Kidney (tissue), 14 donors: ENCODE data around the gene ZDHHC8. TPM values are rescaled to one million over a fixed set of nuclear protein-coding genes. Genes with fewer than 3 reads are reported as not detected.

Experiments used
- DNase-seq, 5 donors: peaks; one replicate each; pipeline ENCODE4 v3.0.0-alpha.2; 2013 to 2020
- FAIRE-seq: peaks from 2 replicates; lab custom pipeline; 2012; peaks lifted over from hg19 to GRCh38; lab: Jason Lieb, UNC
- H3K27ac ChIP-seq, 2 donors: one replicate each; pipeline ENCODE4 v1.7.0; 2013; ENCODE audit warnings: low read depth in 2 of 2, low read length in 2 of 2, inconsistent platforms in 1 of 2
- H3K27me3 ChIP-seq: one replicate; pipeline ENCODE4 v1.7.1; 2013; ENCODE audit warnings: low read length, inconsistent platforms; ENCODE audit not compliant: control insufficient read depth, insufficient read depth
- H3K36me3 ChIP-seq, 3 donors: one replicate each; pipeline versions ENCODE4 v1.7.0 to v1.7.1; 2013; ENCODE audit warnings: low read length in 3 of 3, control low read depth in 1 of 3, inconsistent platforms in 1 of 3; ENCODE audit not compliant: insufficient read depth in 3 of 3, control insufficient read depth in 2 of 3
- H3K4me1 ChIP-seq, 3 donors: one replicate each; pipeline versions ENCODE4 v1.7.0 to v1.7.1; 2013; ENCODE audit warnings: low read length in 3 of 3, inconsistent platforms in 1 of 3, low read depth in 1 of 3; ENCODE audit not compliant: control insufficient read depth in 2 of 3, insufficient read depth in 2 of 3
- H3K4me3 ChIP-seq, 3 donors: one replicate each; pipeline versions ENCODE4 v1.7.0 to v1.8.1; 2013; ENCODE audit warnings: low read length in 3 of 3, control low read depth in 1 of 3, inconsistent platforms in 1 of 3
- H3K9ac ChIP-seq, 3 donors: one replicate each; pipeline versions ENCODE4 v1.7.0 to v1.7.1; 2013; ENCODE audit warnings: low read length in 3 of 3, control low read depth in 1 of 3, inconsistent platforms in 1 of 3
- H3K9me3 ChIP-seq, 3 donors: one replicate each; pipeline versions ENCODE4 v1.7.0 to v1.7.1; 2013; ENCODE audit warnings: low read length in 3 of 3, control low read depth in 1 of 3, inconsistent platforms in 1 of 3; ENCODE audit not compliant: control insufficient read depth in 2 of 3, insufficient read depth in 1 of 3
- CTCF ChIP-seq: IDR thresholded peaks from 3 replicates; pipeline ENCODE4 v1.5.1; 2012; ENCODE audit warnings: mild to moderate bottlenecking, moderate library complexity, borderline replicate concordance; ENCODE audit not compliant: insufficient read depth; ENCODE audit errors: extremely low read depth
- intact Hi-C: fragments of 100-400 bp; cut with DNase I; formaldehyde crosslinking; loops from one replicate; pipeline ENCODE4 v1.11.1; 2022
- polyA plus RNA-seq: library from polyadenylated mRNA; stranded (reverse); fragments of 350-450 nt; fragmentation: Illumina TruSeq; extraction: RNeasy Lipid Tissue Mini Kit (QIAGEN cat#74804); gene quantifications from one replicate; pipeline ENCODE4 v1.2.3, GENCODE V29; 2014; ENCODE audit warnings: low read depth, low replicate concordance; ENCODE audit not compliant: insufficient read depth
- total RNA-seq: library from RNA; stranded (reverse); fragmentation: NEBNext Ultra II Directional; extraction: Animal tissue kit (Norgen Biotek cat#: 25700); gene quantifications from one replicate; pipeline ENCODE4 v1.2.1, GENCODE V29; 2021
- donor health status: control.
- donor health status: control.
- donor health status: control.
- donor health status: control.
- donor health status: control.
- donor health status: DM: yes; HTN: yes; CAD: no.
- donor health status: Normal renal cell carcinoma (clear cell type).

The ZDHHC8 gene
- total and polyA plus RNA-seq, 2 donors from 2014 or later, result 18.8 to 57.1 TPM

- H3K27ac ChIP-seq, result no peak overlapping the region
- no peak overlapping the region for H3K9ac ChIP-seq
- TF ChIP-seq CTCF, result no peak
- no peak overlapping the region for H3K4me3 ChIP-seq
- H3K36me3 ChIP-seq, result peaks cover 23 to 38% (median 37%) of the 10 kb centered on the region in 3 donors
- FAIRE-seq, result peak; percentile 29
- no peak for DNase-seq
- H3K27me3 ChIP-seq, result no peaks in the 10 kb centered on the region
- peaks cover 0 to 5% (median 0%) of the 10 kb centered on the region in 3 donors for H3K4me1 ChIP-seq
- peaks cover 0 to 2% (median 0%) of the 10 kb centered on the region in 3 donors for H3K9me3 ChIP-seq
- intact Hi-C loops, result no loop called here
Measured at GRCh38 chr22:20096574-20097420, 34.8 kb upstream of the ZDHHC8 start.

- Histone ChIP-seq H3K27me3 (no peaks in the 10 kb centered on the region), H3K4me1 (peaks cover 0 to 1% (median 0%) of the 10 kb centered on the region in 3 donors), H3K36me3 (peaks cover 18 to 33% (median 27%) of the 10 kb centered on the region in 3 donors), H3K4me3 (no peak overlapping the region), H3K9me3 (peaks cover 0 to 2% (median 0%) of the 10 kb centered on the region in 3 donors), H3K27ac (no peak overlapping the region), H3K9ac (no peak overlapping the region)
- DNase-seq (peak in 1 of 5 donors; percentile 48), FAIRE-seq (no peak)
- intact Hi-C loops, result no loop called here
- no peak for TF ChIP-seq CTCF
Measured at GRCh38 chr22:20099099-20099711, 32.4 kb upstream of the ZDHHC8 start.

GRCh38 chr22:20101638-20102037 lies 30.0 kb upstream of the ZDHHC8 start:
- peaks cover 14 to 37% (median 36%) of the 10 kb centered on the region in 3 donors for H3K36me3 ChIP-seq
- intact Hi-C loops, result no loop called here
- no peak for TF ChIP-seq CTCF
- DNase-seq (peak in 1 of 5 donors; percentile 67), FAIRE-seq (no peak)
- H3K4me3 ChIP-seq, result no peak overlapping the region
- no peak overlapping the region for H3K27ac ChIP-seq
- no peak overlapping the region for H3K9ac ChIP-seq
- no peaks in the 10 kb centered on the region for H3K27me3 ChIP-seq
- H3K9me3 ChIP-seq, result peaks cover 0 to 2% (median 0%) of the 10 kb centered on the region in 3 donors
- H3K4me1 ChIP-seq, result peaks cover 0 to 7% (median 0%) of the 10 kb centered on the region in 3 donors
